VCaP (cell line): ENCODE data around the gene ADD3.

ENCODE experiments used
- H3K27ac ChIP-seq: fragments of 450-650 bp; 2 replicates; pipeline ENCODE4 v1.5.1; 2017
- TF ChIP-seq, protein P1 (sequence below): fragments of 450-650 bp; conservative IDR thresholded peaks from 2 replicates; pipeline ENCODE4 v1.5.1; 2017; ENCODE audit warnings: mild to moderate bottlenecking, moderate library complexity

ADD3 gene

GRCh38 chr10:109998513-109998912 is 9.3 kb upstream of the ADD3 start:
- H3K27ac ChIP-seq: no peak overlapping the region
- TF ChIP-seq, protein P1, sequence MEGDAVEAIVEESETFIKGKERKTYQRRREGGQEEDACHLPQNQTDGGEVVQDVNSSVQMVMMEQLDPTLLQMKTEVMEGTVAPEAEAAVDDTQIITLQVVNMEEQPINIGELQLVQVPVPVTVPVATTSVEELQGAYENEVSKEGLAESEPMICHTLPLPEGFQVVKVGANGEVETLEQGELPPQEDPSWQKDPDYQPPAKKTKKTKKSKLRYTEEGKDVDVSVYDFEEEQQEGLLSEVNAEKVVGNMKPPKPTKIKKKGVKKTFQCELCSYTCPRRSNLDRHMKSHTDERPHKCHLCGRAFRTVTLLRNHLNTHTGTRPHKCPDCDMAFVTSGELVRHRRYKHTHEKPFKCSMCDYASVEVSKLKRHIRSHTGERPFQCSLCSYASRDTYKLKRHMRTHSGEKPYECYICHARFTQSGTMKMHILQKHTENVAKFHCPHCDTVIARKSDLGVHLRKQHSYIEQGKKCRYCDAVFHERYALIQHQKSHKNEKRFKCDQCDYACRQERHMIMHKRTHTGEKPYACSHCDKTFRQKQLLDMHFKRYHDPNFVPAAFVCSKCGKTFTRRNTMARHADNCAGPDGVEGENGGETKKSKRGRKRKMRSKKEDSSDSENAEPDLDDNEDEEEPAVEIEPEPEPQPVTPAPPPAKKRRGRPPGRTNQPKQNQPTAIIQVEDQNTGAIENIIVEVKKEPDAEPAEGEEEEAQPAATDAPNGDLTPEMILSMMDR: no peak

DNA sequence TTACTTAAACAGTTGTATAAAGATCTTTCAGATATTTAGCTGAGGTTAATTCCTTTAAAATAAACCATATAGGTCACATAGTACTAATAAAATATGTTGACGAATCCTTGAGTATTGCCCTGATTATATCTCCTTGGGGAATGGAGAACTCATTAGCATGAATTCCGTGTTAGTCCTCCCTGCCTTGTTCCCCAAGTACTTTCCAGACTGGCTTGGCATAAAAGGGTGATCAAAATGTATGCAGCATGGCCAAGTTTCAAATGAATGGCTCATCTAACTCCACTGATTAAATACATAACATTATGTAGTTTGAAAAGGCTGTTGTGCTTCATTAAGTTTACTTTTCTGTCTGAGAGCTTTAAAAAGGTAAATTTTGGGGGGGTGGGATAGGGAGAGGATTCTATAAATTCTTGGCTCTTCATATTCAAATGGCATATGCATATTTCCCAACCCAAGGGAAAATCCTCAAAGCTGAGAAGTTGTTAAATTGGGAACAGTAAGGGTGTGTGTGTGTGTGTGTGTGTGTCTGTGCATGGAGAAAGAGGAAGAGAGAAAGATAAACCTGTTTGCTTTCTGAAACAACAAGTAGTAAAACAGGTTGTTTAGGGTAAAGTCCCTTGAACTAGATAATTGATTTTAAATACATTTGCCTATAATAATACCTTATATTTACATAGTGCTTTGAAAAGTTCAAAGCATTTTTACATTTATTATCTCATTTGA is 4.8 kb upstream of the ADD3 start:
- TF ChIP-seq, protein P1: no peak
- peak overlapping the region; percentile 84 for H3K27ac ChIP-seq

GRCh38 chr10:110003524-110003885 is 4.3 kb upstream of the ADD3 start:
- peak overlapping the region; percentile 84 for H3K27ac ChIP-seq
- TF ChIP-seq, protein P1: no peak

DNA sequence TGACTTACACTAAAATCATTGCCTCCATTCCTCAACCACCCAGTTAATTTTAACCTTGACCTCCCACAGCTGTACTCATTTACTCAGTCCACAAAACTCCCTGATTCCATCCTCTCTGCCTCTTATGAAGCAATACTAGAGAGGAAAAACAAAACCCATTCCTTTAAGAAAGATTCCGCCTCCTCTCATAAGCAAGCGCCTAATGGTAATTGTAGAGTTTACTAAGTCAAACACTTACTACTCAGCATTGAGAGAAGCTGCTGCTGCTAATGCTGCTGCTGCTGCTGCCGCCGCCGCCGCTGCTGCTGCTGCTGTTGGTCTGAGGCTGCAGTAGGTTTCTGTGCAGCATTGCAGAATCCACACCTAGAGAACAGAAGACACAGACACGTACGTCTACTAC is 2.1 kb upstream of the ADD3 start:
- TF ChIP-seq, protein P1: no peak
- peak overlapping the region; percentile 84 for H3K27ac ChIP-seq

GRCh38 chr10:110006358-110007160 is 1.2 kb upstream of the ADD3 start:
- H3K27ac ChIP-seq: peak overlapping the region; percentile 84

DNA sequence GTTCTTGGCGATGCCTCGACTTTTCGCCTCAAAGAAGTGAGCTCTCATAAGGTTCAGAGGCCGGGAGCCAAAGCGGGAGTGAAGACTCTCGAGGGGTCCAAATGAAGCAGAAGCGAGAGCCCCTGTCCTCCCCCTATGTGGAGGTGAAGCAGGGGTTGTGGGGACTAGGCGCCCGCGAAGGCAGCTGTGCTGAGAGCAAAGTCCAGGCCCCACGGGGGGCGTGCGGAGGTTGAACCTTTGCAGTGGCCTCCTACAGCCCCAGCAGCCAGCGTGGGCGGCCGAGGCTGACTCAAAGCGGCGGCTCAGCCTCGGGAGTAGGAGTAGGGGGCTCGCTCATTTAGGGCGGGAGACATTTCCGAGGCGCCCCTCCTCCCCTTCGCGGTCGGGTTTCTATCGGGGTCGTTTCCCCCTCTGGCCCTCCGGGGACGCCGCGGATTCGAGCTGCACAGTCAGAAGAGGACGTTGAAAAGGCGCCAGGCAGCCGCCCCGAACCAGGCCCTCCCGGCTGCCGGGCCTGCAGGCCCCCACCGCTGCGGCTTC is 553 bp upstream of the ADD3 start:
- peak overlapping the region; percentile 84 for H3K27ac ChIP-seq
- TF ChIP-seq, protein P1: no peak

More at GRCh38 chr10:110006358-110007160, 1.2 kb upstream of the ADD3 start:
- TF ChIP-seq, protein P1: no peak
